Adrenal gland (tissue), 19 donors: ENCODE data around the gene TIMM13. TPM values are rescaled to one million over a fixed set of nuclear protein-coding genes. Genes with fewer than 3 reads are reported as not detected.

ENCODE experiments used
- DNase-seq, 7 donors: peaks; one replicate each; pipeline ENCODE4 v3.0.0-alpha.2; 2019 to 2020
- H3K27ac ChIP-seq, 5 donors: fragments of 200-600 bp; sonication (generic) in 4 of 5; 1 replicate in 3 of 5; 2 replicates in 2 of 5; pipeline versions ENCODE4 v1.5.1 to v1.8.0; 2016 to 2020; ENCODE audit warnings: mild to moderate bottlenecking in 1 of 5
- H3K27me3 ChIP-seq: fragments of 200-600 bp; 2 replicates; pipeline ENCODE4 v1.8.0; 2021
- H3K36me3 ChIP-seq, 2 donors: fragments of 200-600 bp; replicated peaks in 1 of 2; 1 replicate in 1 of 2; 2 replicates in 1 of 2; pipeline versions ENCODE4 v1.5.1 to v1.8.0; 2018 to 2022
- H3K4me1 ChIP-seq, 2 donors: fragments of 200-600 bp; replicated peaks in 1 of 2; 1 replicate in 1 of 2; 2 replicates in 1 of 2; pipeline versions ENCODE4 v1.5.1 to v1.8.0; 2018 to 2021
- H3K4me3 ChIP-seq, 4 donors: fragments of 200-600 bp; sonication (generic) in 3 of 4; one replicate each; pipeline ENCODE4 v1.5.1; 2016 to 2018
- H3K9me3 ChIP-seq, 3 donors: fragments of 200-600 bp; sonication (generic) in 1 of 3; replicated peaks in 1 of 3; 1 replicate in 2 of 3; 2 replicates in 1 of 3; pipeline versions ENCODE4 v1.5.1 to v1.8.0; 2016 to 2021
- CTCF ChIP-seq, 6 experiments: fragments of 450-650 bp in 4 of 6; fragments of 200-600 bp in 2 of 6; sonication (generic) in 1 of 6; IDR thresholded peaks; 1 replicate in 5 of 6; 2 replicates in 1 of 6; pipeline versions ENCODE4 v1.5.1 to v1.8.0; 2016 to 2021; ENCODE audit warnings: antibody characterized with exemption in 6 of 6, mild to moderate bottlenecking in 2 of 6, moderate library complexity in 1 of 6
- POLR2A ChIP-seq, 2 donors: fragments of 450-650 bp; IDR thresholded peaks; one replicate each; pipeline ENCODE4 v1.6.1; 2017; ENCODE audit warnings: antibody characterized with exemption in 2 of 2, mild to moderate bottlenecking in 2 of 2, moderate library complexity in 1 of 2
- WGBS, 4 donors: extraction: QIAGEN DNeasy Blood & Tissue Kit in 2 of 4; methylation state at CpG; one replicate each; pipeline versions ENCODE4 v1.1.5 to v1.1.7; 2013 to 2017; 5-methylcytosine and 5-hydroxymethylcytosine counted together
- intact Hi-C, 2 donors: fragments of 100-400 bp; cut with DNase I; formaldehyde crosslinking; loops; one replicate each; pipeline versions ENCODE4 v1.14.1 to v1.15.0; 2022 to 2023
- long read RNA-seq, 10 donors: library from polyadenylated mRNA in 3 of 10; unstranded in 2 of 10; stranded (forward) in 1 of 10; transcript quantifications; one replicate each; pipeline ENCODE4 v2.0.0 and lab custom pipeline, GENCODE V29; 2021 to 2026
- polyA plus RNA-seq, 3 donors: library from polyadenylated mRNA; stranded (reverse); fragments of 200-250 nt in 2 of 3; fragments of 350-450 nt in 1 of 3; fragmentation: Illumina TruSeq in 1 of 3; extraction: RNeasy Lipid Tissue Mini Kit (QIAGEN cat#74804) in 1 of 3; gene quantifications; one replicate each; pipeline ENCODE4 v1.2.3, GENCODE V29; 2013 to 2014
- total RNA-seq, 9 donors: library from RNA; depleted of rRNA in 4 of 9; stranded (reverse); fragments of >200 nt in 4 of 9; fragments of 120-200 nt in 1 of 9; fragmentation: NEBNext Ultra II Directional in 1 of 9; extraction: Animal tissue kit (Norgen Biotek cat#: 25700) in 1 of 9; gene quantifications; one replicate each; pipeline versions ENCODE4 v1.1.0 to v1.2.4, GENCODE V29; 2013 to 2023
- donor health status: healthy with polysubstance abuse.
- donor health status: Bipolar disorder and iron deficiency.
- donor health status: DM: yes; HTN: yes; CAD: no.
- donor health status: DM: no; HTN: no; CAD: no.
- donor health status: DM: no; HTN: no; CAD: no.
- donor health status: DM: yes; HTN: yes; CAD: no.

TIMM13 gene
- total RNA-seq (100 to 1,000 TPM in 5 of 9 donors, 10 to 100 TPM in 4; 59.6 to 198 (median 122) TPM), polyA plus RNA-seq (10 to 100 TPM; 32.7 to 96.0 (median 80.1) TPM)
- long read RNA-seq, donor 1, transcript TIMM13-201 (3 exons, 1,973 nt): major isoform, 216 of 232 reads
- long read RNA-seq, donor 1, partial matches to known transcripts: 5 of 232 reads
- long read RNA-seq, donor 1, other reads (novel, unspliced or antisense): 11 of 232 reads
- long read RNA-seq, donor 2, transcript TIMM13-201 (3 exons, 1,973 nt): major isoform, 108 of 113 reads
- long read RNA-seq, donor 2, partial matches to known transcripts: 5 of 113 reads
- long read RNA-seq, donor 2, other reads (novel, unspliced or antisense): 0 of 113 reads
- long read RNA-seq, donor 3, transcript TIMM13-201 (3 exons, 1,973 nt): major isoform, 138 of 144 reads
- long read RNA-seq, donor 3, partial matches to known transcripts: 0 of 144 reads
- long read RNA-seq, donor 3, other reads (novel, unspliced or antisense): 6 of 144 reads
- long read RNA-seq, donor 4, transcript TIMM13-201 (3 exons, 1,973 nt): major isoform, 226 of 228 reads
- long read RNA-seq, donor 4, partial matches to known transcripts: 1 of 228 reads
- long read RNA-seq, donor 4, other reads (novel, unspliced or antisense): 1 of 228 reads
- long read RNA-seq, donor 5, transcript TIMM13-201 (3 exons, 1,973 nt): major isoform, 221 of 231 reads
- long read RNA-seq, donor 5, partial matches to known transcripts: 6 of 231 reads
- long read RNA-seq, donor 5, other reads (novel, unspliced or antisense): 2 of 231 reads
- long read RNA-seq, donor 6, transcript TIMM13-201 (3 exons, 1,973 nt): major isoform, 147 of 154 reads
- long read RNA-seq, donor 6, partial matches to known transcripts: 2 of 154 reads
- long read RNA-seq, donor 6, other reads (novel, unspliced or antisense): 4 of 154 reads
- long read RNA-seq, donor 7, transcript TIMM13-201 (3 exons, 1,973 nt): major isoform, 110 of 122 reads
- long read RNA-seq, donor 7, partial matches to known transcripts: 0 of 122 reads
- long read RNA-seq, donor 7, other reads (novel, unspliced or antisense): 12 of 122 reads
- long read RNA-seq, donor 8, transcript TIMM13-201 (3 exons, 1,973 nt): major isoform, 180 of 188 reads
- long read RNA-seq, donor 8, partial matches to known transcripts: 0 of 188 reads
- long read RNA-seq, donor 8, other reads (novel, unspliced or antisense): 8 of 188 reads
- long read RNA-seq, donor 9, transcript TIMM13-201 (3 exons, 1,973 nt): major isoform, 107 of 107 reads
- long read RNA-seq, donor 9, partial matches to known transcripts: 0 of 107 reads
- long read RNA-seq, donor 9, other reads (novel, unspliced or antisense): 0 of 107 reads
- long read RNA-seq, donor 10, transcript TIMM13-201 (3 exons, 1,973 nt): major isoform, 119 of 127 reads
- long read RNA-seq, donor 10, partial matches to known transcripts: 0 of 127 reads
- long read RNA-seq, donor 10, other reads (novel, unspliced or antisense): 8 of 127 reads

GRCh38 chr19:2427429-2428320 is at the start of gene TIMM13:
TSS of gene TIMM13 (minus strand) at chr19:2427586. CDS start at chr19:2427533, 53 bp downstream.
- Histone ChIP-seq H3K27ac (peak within 1 kb of the TSS; percentile 91 to 98 (median 97)), H3K4me1 (peaks cover 41 to 45% of the 10 kb centered on the region in 2 donors), H3K36me3 (peaks cover 0 to 4% of the 10 kb centered on the region in 2 donors), H3K27me3 (no peaks in the 10 kb centered on the region), H3K9me3 (no peaks in the 10 kb centered on the region), H3K4me3 (peak within 1 kb of the TSS; percentile 43 to 96 (median 52))
- intact Hi-C loops: no loop called here
- TF ChIP-seq POLR2A (IDR thresholded peaks at IDR 0.05) (peak in 1 of 2 donors; percentile 76), CTCF (IDR thresholded peaks at IDR 0.05) (no peak)
- 0 to 1% (median 1%) methylated on average over 24 to 77 of the region's 77 CpGs for WGBS, 4 donors
- peak; percentile 95 to 99 (median 97) for DNase-seq

GRCh38 chr19:2476451-2477140 is 49.2 kb upstream of the TIMM13 start:
- intact Hi-C loops: loop anchor here (5.0 to 10.0 kb wide), 2 partner anchors 66 to 138 kb away; no protein-coding TSS in a partner anchor
- Histone ChIP-seq H3K36me3 (peaks cover 0 to 9% of the 10 kb centered on the region in 2 donors), H3K4me3 (peak overlapping the region; percentile 58 to 91 (median 73)), H3K27me3 (no peaks in the 10 kb centered on the region), H3K27ac (peak overlapping the region; percentile 66 to 91 (median 81)), H3K9me3 (no peaks in the 10 kb centered on the region), H3K4me1 (peaks cover 10 to 17% of the 10 kb centered on the region in 2 donors)
- peak; percentile 40 to 75 (median 60) for DNase-seq
- TF ChIP-seq CTCF (IDR thresholded peaks at IDR 0.05) (no peak), POLR2A (IDR thresholded peaks at IDR 0.05) (no peak)
- 0 to 1% (median 0%) methylated on average over 14 to 42 of the region's 42 CpGs for whole genome bisulfite sequencing, 4 donors
